Activated CD8-positive, alpha-beta T cell treated with anti-CD3 and anti-CD28 coated beads for 36 hours (primary cell): ENCODE results near the gene THADA. TPM values are rescaled to one million over a fixed set of nuclear protein-coding genes. Genes with fewer than 3 reads are reported as not detected.

Source experiments
- ATAC-seq: fragments of 200-7000 bp; cut with Tn5 transposase; one replicate; pipeline ENCODE4 v1.10.0; 2021; ENCODE audit warnings: mild to moderate bottlenecking, moderate library complexity
- CTCF ChIA-PET: fragments of 350-600 bp; sonication (Branson Sonifier 250); formaldehyde crosslinking; loops from one replicate; lab custom pipeline; 2021; ENCODE audit warnings: antibody characterized with exemption; lab: Charles Lee
- POLR2A ChIA-PET: fragments of 350-600 bp; sonication (Branson Sonifier 250); formaldehyde crosslinking; loops from one replicate; lab custom pipeline; 2021; ENCODE audit warnings: antibody characterized with exemption; lab: Charles Lee
- DNase-seq: peaks from one replicate; pipeline ENCODE4 v3.0.0-alpha.2; 2020
- H3K27ac Mint-ChIP-seq: one replicate; pipeline ENCODE4 v1.8.0; 2021; ENCODE audit warnings: mild to moderate bottlenecking, mixed read lengths
- H3K27me3 Mint-ChIP-seq: one replicate; pipeline ENCODE4 v1.8.0; 2021; ENCODE audit warnings: mixed read lengths
- H3K36me3 Mint-ChIP-seq: one replicate; pipeline ENCODE4 v1.8.0; 2021; ENCODE audit warnings: low read depth, mixed read lengths
- H3K4me1 Mint-ChIP-seq: one replicate; pipeline ENCODE4 v1.8.0; 2021; ENCODE audit warnings: low read depth, mixed read lengths
- H3K4me3 Mint-ChIP-seq: one replicate; pipeline ENCODE4 v1.8.0; 2021; ENCODE audit warnings: mild to moderate bottlenecking, moderate library complexity, mixed read lengths
- H3K9me3 Mint-ChIP-seq: one replicate; pipeline ENCODE4 v1.8.0; 2021; ENCODE audit warnings: mixed read lengths
- CTCF ChIP-seq: fragments of 200-600 bp; IDR thresholded peaks from one replicate; pipeline ENCODE4 v1.8.0; 2022; ENCODE audit warnings: antibody characterized with exemption, mild to moderate bottlenecking
- intact Hi-C: fragments of 100-400 bp; cut with micrococcal nuclease; formaldehyde crosslinking; loops from one replicate; pipeline ENCODE4 v1.10.0; 2022
- total RNA-seq, 2 experiments: library from RNA; stranded (reverse); gene quantifications; one replicate each; pipeline ENCODE4 v1.2.3, GENCODE V29; 2021

The THADA gene
- total RNA-seq, 2 experiments from 2014 or later: 31.3 to 31.6 TPM

GRCh38 chr2:43230951-43231827, 364.6 kb downstream of the THADA start:
- Mint-ChIP-seq H3K27me3 (no peaks in the 10 kb centered on the region), H3K27ac (no peak overlapping the region), H3K4me3 (no peak overlapping the region), H3K36me3 (peaks cover 13% of the 10 kb centered on the region), H3K9me3 (no peaks in the 10 kb centered on the region), H3K4me1 (peaks cover 26% of the 10 kb centered on the region)
- ChIA-PET POLR2A (no interaction called here), CTCF (interaction anchor here (1.2 to 19.3 kb wide), 3 partner anchors 98 to 403 kb away, joined by 3 to 647 read pairs (median 63); no protein-coding TSS in a partner anchor)
- DNase-seq (no peak), ATAC-seq (no peak)
- no peak for TF ChIP-seq CTCF
- intact Hi-C loops: no loop called here

GRCh38 chr2:43230351-43230885, 365.4 kb downstream of the THADA start:
- intact Hi-C loops: no loop called here
- H3K4me3 Mint-ChIP-seq: no peak overlapping the region
- no peaks in the 10 kb centered on the region for H3K27me3 Mint-ChIP-seq
- no peak for TF ChIP-seq CTCF
- H3K4me1 Mint-ChIP-seq: peaks cover 26% of the 10 kb centered on the region
- CTCF ChIA-PET: interaction anchor here (0.9 to 19.3 kb wide), 19 partner anchors 10 to 401 kb away, joined by 3 to 647 read pairs (median 14); no protein-coding TSS in a partner anchor
- no peak for ATAC-seq
- H3K36me3 Mint-ChIP-seq: peaks cover 17% of the 10 kb centered on the region
- no peaks in the 10 kb centered on the region for H3K9me3 Mint-ChIP-seq
- POLR2A ChIA-PET: interaction anchor here (14.1 kb wide), 1 partner anchor 96 kb away, joined by 549 read pairs; no protein-coding TSS in a partner anchor
- H3K27ac Mint-ChIP-seq: no peak overlapping the region
- DNase-seq: no peak

GRCh38 chr2:43228756-43229659, 366.8 kb downstream of the THADA start:
- Mint-ChIP-seq H3K27ac (peak overlapping the region; percentile 90), H3K27me3 (no peaks in the 10 kb centered on the region), H3K36me3 (peaks cover 28% of the 10 kb centered on the region), H3K4me1 (peaks cover 26% of the 10 kb centered on the region), H3K9me3 (no peaks in the 10 kb centered on the region), H3K4me3 (peak overlapping the region; percentile 94)
- ChIA-PET CTCF (interaction anchor here (0.7 to 19.3 kb wide), 85 partner anchors 8 to 413 kb away, joined by 3 to 647 read pairs (median 4); no protein-coding TSS in a partner anchor), POLR2A (interaction anchor here (0.5 to 14.1 kb wide), 16 partner anchors 10 to 312 kb away, joined by 3 to 549 read pairs (median 4); no protein-coding TSS in a partner anchor)
- ATAC-seq (no peak), DNase-seq (peak; percentile 51)
- TF ChIP-seq CTCF: no peak
- intact Hi-C loops: loop anchor here (2.0 to 10.0 kb wide), 3 partner anchors 253 to 282 kb away; no protein-coding TSS in a partner anchor

- TF ChIP-seq CTCF: no peak
- DNase-seq (no peak), ATAC-seq (no peak)
- H3K9me3 Mint-ChIP-seq: no peaks in the 10 kb centered on the region
- intact Hi-C loops: loop anchor here (2.0 to 10.0 kb wide), 3 partner anchors 254 to 282 kb away; no protein-coding TSS in a partner anchor
- peaks cover 26% of the 10 kb centered on the region for H3K4me1 Mint-ChIP-seq
- ChIA-PET CTCF (interaction anchor here (0.6 to 19.3 kb wide), 59 partner anchors 8 to 412 kb away, joined by 3 to 647 read pairs (median 5); no protein-coding TSS in a partner anchor), POLR2A (interaction anchor here (0.5 to 14.1 kb wide), 16 partner anchors 10 to 313 kb away, joined by 3 to 549 read pairs (median 4); no protein-coding TSS in a partner anchor)
- H3K27me3 Mint-ChIP-seq: no peaks in the 10 kb centered on the region
- H3K36me3 Mint-ChIP-seq: peaks cover 35% of the 10 kb centered on the region
- peak overlapping the region; percentile 94 for H3K4me3 Mint-ChIP-seq
- peak overlapping the region; percentile 90 for H3K27ac Mint-ChIP-seq
These were observed 367.5 kb downstream of the THADA start for GRCh38 chr2:43228321-43228751.
